Panc1 (cell line): ENCODE results near the gene ALOX5AP. TPM values are rescaled to one million over a fixed set of nuclear protein-coding genes. Genes with fewer than 3 reads are reported as not detected.
A peak's percentile ranks its signal among the peaks of the same experiment; 100 is the strongest.

Experiments
- ATAC-seq: fragments of 200-7000 bp; cut with Tn5 transposase; 2 replicates; pipeline ENCODE4 v1.9.1; 2020; ENCODE audit warnings: mild to moderate bottlenecking, moderate library complexity
- BruUV-seq: library from RNA; stranded (reverse); fragments of 400-500 nt; replicated peaks from 2 replicates; lab custom pipeline; 2021; lab: Mats Ljungman, UMichigan
- CTCF ChIA-PET: fragments of 300-600 bp; sonication (Branson Sonifier 250); formaldehyde crosslinking; loops from one replicate; lab custom pipeline; 2022; ENCODE audit warnings: antibody characterized with exemption; lab: Charles Lee
- POLR2A ChIA-PET: fragments of 300-600 bp; sonication (Branson Sonifier 250); formaldehyde crosslinking; loops from one replicate; lab custom pipeline; 2022; ENCODE audit warnings: antibody characterized with exemption; lab: Charles Lee
- DNase-seq: peaks from one replicate; pipeline ENCODE4 v3.0.0-alpha.2; 2010; ENCODE audit warnings: low read depth, low spot score
- H3K27ac ChIP-seq: 2 replicates; pipeline ENCODE4 v1.5.1; 2011; ENCODE audit warnings: mild to moderate bottlenecking, low read length, inconsistent platforms
- H3K27me3 ChIP-seq: fragments of 200-500 bp; sonication (Bioruptor generic); 2 replicates; pipeline ENCODE4 v1.6.0; 2014; ENCODE audit warnings: low read length, inconsistent platforms; ENCODE audit not compliant: control insufficient read depth, insufficient read depth
- H3K36me3 ChIP-seq: fragments of 200-500 bp; sonication (Bioruptor generic); 2 replicates; pipeline ENCODE4 v1.5.1; 2014; ENCODE audit warnings: inconsistent platforms, mild to moderate bottlenecking, low read length, moderate library complexity; ENCODE audit not compliant: control insufficient read depth, insufficient read depth
- H3K4me1 ChIP-seq: 2 replicates; pipeline ENCODE4 v1.5.1; 2011; ENCODE audit warnings: inconsistent platforms, mild to moderate bottlenecking, low read length, moderate library complexity; ENCODE audit not compliant: control insufficient read depth, insufficient read depth
- H3K4me3 ChIP-seq, 2 experiments: 2 replicates each; pipeline ENCODE4 v1.5.1; 2011 to 2012; ENCODE audit warnings: low read depth in 2 of 2, low read length in 2 of 2, mild to moderate bottlenecking in 2 of 2, inconsistent platforms in 1 of 2, moderate library complexity in 1 of 2
- H3K9me3 ChIP-seq: fragments of 200-500 bp; sonication (Bioruptor generic); 2 replicates; pipeline ENCODE4 v1.5.1; 2014; ENCODE audit warnings: low read depth, mild to moderate bottlenecking, inconsistent platforms, low read length, moderate library complexity; ENCODE audit not compliant: control insufficient read depth, insufficient read depth
- POLR2AphosphoS5 ChIP-seq: IDR thresholded peaks from 2 replicates; pipeline ENCODE4 v1.6.1; 2012; ENCODE audit warnings: mild to moderate bottlenecking, low read depth, low read length, moderate library complexity
- REST ChIP-seq, 2 experiments: IDR thresholded peaks; 2 replicates each; pipeline ENCODE4 v1.6.1; 2011 to 2012; ENCODE audit warnings: low read depth in 2 of 2, control low read depth in 1 of 2, low read length in 1 of 2, mild to moderate bottlenecking in 1 of 2, moderate library complexity in 1 of 2; ENCODE audit not compliant: insufficient read depth in 1 of 2
- SIN3A ChIP-seq: IDR thresholded peaks from 2 replicates; pipeline ENCODE4 v1.6.1; 2012; ENCODE audit warnings: low read depth, mild to moderate bottlenecking, low read length, moderate library complexity, borderline replicate concordance; ENCODE audit not compliant: insufficient read depth
- TCF7L2 ChIP-seq: IDR thresholded peaks from 2 replicates; pipeline ENCODE4 v1.6.1; 2011; ENCODE audit warnings: mild to moderate bottlenecking, low read depth, low read length, inconsistent platforms
- in situ Hi-C: cut with HindIII; loops from 2 replicates; pipeline ENCODE4 v1.10.0; 2016; ENCODE audit warnings: low sequenced_read_pairs, low pct_unique_long_range_greater_than_20kb
- intact Hi-C: fragments of 100-400 bp; cut with micrococcal nuclease; formaldehyde crosslinking; loops from one replicate; pipeline ENCODE4 v1.10.0; 2022; ENCODE audit not compliant: unreplicated experiment
- total RNA-seq: library from RNA; stranded (reverse); gene quantifications from one replicate; pipeline ENCODE4 v1.2.1, GENCODE V29; 2021; ENCODE audit not compliant: unreplicated experiment
- TF ChIP-seq, protein P1 (sequence below): fragments of 450-650 bp; IDR thresholded peaks from 2 replicates; pipeline ENCODE4 v1.5.1; 2017; ENCODE audit warnings: mild to moderate bottlenecking

Gene ALOX5AP
- total RNA-seq, 1 experiment from 2014 or later: 2.1 TPM

- peaks cover 30% of the 10 kb centered on the region for H3K4me1 ChIP-seq
- BruUV-seq: no TSS peak
- in situ Hi-C loops (no loop called here), intact Hi-C loops (loop anchor here (10.0 kb wide), 1 partner anchor 54 kb away; no protein-coding TSS in a partner anchor)
- DNase-seq (no peak), ATAC-seq (no peak)
- H3K4me3 ChIP-seq: no peak overlapping the region
- peak overlapping the region; percentile 92 for H3K27ac ChIP-seq
- CTCF ChIA-PET: interaction anchor here (0.6 kb wide), 1 partner anchor 148 kb away, joined by 5 read pairs; no protein-coding TSS in a partner anchor
- H3K27me3 ChIP-seq: no peaks in the 10 kb centered on the region
- TF ChIP-seq POLR2AphosphoS5 (no peak), SIN3A (no peak), TCF7L2 (no peak), REST (IDR thresholded peaks at IDR 0.05; ENCODE audit: insufficient read depth in 1 of 2, low read depth in 2 of 2, low read length in 1 of 2) (no peak)
- TF ChIP-seq, protein P1, sequence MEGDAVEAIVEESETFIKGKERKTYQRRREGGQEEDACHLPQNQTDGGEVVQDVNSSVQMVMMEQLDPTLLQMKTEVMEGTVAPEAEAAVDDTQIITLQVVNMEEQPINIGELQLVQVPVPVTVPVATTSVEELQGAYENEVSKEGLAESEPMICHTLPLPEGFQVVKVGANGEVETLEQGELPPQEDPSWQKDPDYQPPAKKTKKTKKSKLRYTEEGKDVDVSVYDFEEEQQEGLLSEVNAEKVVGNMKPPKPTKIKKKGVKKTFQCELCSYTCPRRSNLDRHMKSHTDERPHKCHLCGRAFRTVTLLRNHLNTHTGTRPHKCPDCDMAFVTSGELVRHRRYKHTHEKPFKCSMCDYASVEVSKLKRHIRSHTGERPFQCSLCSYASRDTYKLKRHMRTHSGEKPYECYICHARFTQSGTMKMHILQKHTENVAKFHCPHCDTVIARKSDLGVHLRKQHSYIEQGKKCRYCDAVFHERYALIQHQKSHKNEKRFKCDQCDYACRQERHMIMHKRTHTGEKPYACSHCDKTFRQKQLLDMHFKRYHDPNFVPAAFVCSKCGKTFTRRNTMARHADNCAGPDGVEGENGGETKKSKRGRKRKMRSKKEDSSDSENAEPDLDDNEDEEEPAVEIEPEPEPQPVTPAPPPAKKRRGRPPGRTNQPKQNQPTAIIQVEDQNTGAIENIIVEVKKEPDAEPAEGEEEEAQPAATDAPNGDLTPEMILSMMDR: no peak
- no peaks in the 10 kb centered on the region for H3K36me3 ChIP-seq
- POLR2A ChIA-PET: no interaction called here
- H3K9me3 ChIP-seq: no peaks in the 10 kb centered on the region
Measured at GRCh38 chr13:30798776-30799355, 63.5 kb downstream of the ALOX5AP start.

GRCh38 chr13:30799356-30799824, 64.0 kb downstream of the ALOX5AP start:
- Histone ChIP-seq H3K27ac (peak overlapping the region; percentile 92), H3K9me3 (no peaks in the 10 kb centered on the region), H3K4me3 (no peak overlapping the region), H3K27me3 (no peaks in the 10 kb centered on the region), H3K36me3 (no peaks in the 10 kb centered on the region), H3K4me1 (peaks cover 33% of the 10 kb centered on the region)
- POLR2A ChIA-PET: no interaction called here
- intact Hi-C loops (loop anchor here (10.0 kb wide), 1 partner anchor 55 kb away; no protein-coding TSS in a partner anchor), in situ Hi-C loops (no loop called here)
- TF ChIP-seq POLR2AphosphoS5: no peak
- no peak for TF ChIP-seq REST (IDR thresholded peaks at IDR 0.05; ENCODE audit: insufficient read depth in 1 of 2, low read depth in 2 of 2, low read length in 1 of 2)
- TF ChIP-seq, protein P1: no peak
- no peak for TF ChIP-seq SIN3A
- TF ChIP-seq TCF7L2: no peak
- ATAC-seq (no peak), DNase-seq (no peak)
- no TSS peak for BruUV-seq
- CTCF ChIA-PET: interaction anchor here (0.6 kb wide), 1 partner anchor 148 kb away, joined by 5 read pairs; no protein-coding TSS in a partner anchor
